8988T (cell line): ENCODE data around the gene KY.
A peak's percentile ranks its signal among the peaks of the same experiment; 100 is the strongest.

Experiments used
- DNase-seq: peaks from one replicate; pipeline ENCODE4 v3.0.0; 2011

Gene KY, protein sequence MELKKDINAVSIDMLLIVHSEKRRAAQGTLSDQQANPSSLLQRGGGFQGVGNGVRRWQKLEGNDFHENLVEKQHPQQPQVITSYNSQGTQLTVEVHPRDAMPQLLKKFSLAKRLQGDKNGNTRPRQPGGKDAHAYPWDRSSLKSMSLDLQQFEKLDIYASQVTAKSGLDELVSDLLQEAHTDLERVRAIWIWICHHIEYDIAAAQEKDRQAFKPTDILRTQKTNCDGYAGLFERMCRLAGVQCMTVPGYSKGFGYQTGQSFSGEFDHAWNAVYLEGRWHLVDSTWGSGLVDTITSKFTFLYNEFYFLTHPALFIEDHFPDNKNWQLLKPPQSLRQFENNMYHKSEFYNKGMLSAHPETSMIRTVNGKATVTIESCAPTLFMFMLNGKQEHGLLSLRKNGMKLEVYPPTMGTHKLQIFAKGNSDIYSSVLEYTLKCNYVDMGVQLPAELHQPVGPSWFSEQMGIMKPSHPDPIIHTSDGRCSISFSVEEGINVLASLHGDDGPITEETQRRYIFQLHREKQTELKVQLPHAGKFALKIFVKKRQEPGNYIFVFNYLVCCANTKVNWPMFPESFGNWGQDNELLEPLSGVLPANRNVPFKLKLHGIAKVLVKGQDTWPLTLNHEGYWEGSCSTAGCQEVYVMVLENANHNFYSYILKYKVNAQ

GRCh38 chr3:134650431-134651346 lies at the start of gene KY:
Gene KY, minus strand, starts transcription at chr3:134651022. Its CDS starts 62 bp downstream, at chr3:134650960.
- no peak for DNase-seq

DNA sequence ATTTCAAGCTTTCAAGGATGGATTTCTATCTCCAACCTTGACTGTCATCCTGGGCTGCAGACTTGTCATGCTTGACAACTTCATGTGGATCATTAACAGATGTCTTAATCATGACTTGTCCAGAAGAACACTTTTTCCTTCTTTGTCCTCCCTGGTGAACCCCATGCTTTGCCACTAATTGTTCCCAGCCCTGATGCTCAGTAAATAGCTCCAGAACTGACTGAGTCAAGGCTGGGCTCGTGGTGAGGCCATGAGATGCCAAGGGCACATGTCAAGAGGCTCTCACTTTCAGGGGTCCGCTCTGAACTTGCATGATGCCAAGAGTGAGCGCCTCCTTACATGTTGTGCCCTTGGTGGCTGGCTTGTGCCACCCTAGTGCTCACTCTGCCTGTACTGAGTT lies 48.9 kb upstream of the KY start:
- DNase-seq, result no peak

GRCh38 chr3:134699141-134699711 lies 48.4 kb upstream of the KY start:
- DNase-seq, result no peak

GRCh38 chr3:134697830-134698689 lies 47.2 kb upstream of the KY start:
- no peak for DNase-seq

- no peak for DNase-seq
Observed at GRCh38 chr3:134696155-134696554, 45.3 kb upstream of the KY start.

DNA sequence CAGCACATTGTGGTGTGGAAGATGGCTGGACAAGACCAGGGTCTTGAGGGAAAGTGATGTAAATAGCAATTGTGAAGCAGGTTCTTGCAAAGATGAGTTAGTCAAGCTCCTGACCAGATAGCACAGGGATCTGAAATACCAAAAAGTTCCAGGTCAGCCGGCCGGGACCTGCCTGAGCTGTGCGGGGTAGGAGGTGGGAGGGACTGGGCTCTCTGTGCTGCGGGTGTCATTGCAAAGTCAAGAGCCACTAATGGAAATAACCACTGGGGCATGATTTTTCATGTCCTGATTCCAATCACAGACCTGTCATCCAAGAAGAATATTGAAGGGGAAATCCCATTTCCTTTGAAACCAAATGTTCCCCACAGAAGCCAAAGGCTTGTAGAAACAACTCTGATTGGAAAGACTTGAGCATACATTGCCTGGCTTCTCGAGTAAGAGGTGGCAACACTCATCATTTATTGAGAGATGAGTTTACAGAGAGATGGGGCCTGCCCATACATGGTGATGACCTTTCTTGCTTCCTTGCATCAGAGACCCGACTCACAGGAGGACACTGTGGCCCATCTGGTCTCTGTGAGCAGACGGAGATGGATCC lies 44.2 kb upstream of the KY start:
- DNase-seq, result no peak

- no peak for DNase-seq
Observed at GRCh38 chr3:134694466-134694865, 43.6 kb upstream of the KY start.

DNA sequence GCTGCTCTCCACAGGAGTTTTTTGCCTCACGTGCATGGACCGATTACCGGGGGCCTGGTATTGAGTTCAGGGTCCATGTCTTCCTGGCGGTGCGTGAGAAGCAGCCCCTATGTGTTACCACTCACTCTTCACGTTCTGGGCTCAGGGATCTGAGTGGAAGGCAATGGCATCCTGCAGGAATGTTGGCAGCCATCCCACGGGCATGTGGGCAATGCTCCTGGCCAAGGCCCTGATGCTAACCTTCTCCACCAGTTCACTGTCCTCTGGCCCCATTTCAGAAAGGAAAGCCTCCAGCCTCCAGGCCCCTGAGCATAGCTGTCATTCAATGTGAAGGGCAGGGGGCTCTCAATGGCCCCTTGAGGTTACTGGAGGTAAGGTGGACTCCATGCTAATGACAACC lies 43.0 kb upstream of the KY start:
- no peak for DNase-seq

- no peak for DNase-seq
Observed at GRCh38 chr3:134693226-134693625, 42.4 kb upstream of the KY start.

DNA sequence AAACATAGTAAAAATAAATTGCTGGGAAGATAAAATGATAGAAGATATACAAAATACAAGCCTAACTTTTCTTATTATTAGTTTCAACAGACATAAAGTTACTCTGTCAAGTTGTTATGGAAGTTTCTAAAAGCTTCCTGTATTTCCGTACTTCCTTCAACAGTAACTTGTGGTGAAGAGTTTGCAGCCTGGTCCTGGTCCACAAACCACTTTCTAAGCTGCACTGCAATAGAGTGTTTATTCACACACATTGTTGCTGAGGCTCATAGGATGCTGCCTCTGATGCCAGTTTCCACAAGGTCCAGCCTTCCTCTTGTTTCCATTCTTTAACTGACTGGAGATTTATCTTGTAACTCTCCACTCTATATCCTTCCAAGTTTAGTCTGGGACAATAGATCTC lies 39.4 kb upstream of the KY start:
- no peak for DNase-seq

- DNase-seq, result no peak
Observed at GRCh38 chr3:134687642-134688041, 36.8 kb upstream of the KY start.

DNA sequence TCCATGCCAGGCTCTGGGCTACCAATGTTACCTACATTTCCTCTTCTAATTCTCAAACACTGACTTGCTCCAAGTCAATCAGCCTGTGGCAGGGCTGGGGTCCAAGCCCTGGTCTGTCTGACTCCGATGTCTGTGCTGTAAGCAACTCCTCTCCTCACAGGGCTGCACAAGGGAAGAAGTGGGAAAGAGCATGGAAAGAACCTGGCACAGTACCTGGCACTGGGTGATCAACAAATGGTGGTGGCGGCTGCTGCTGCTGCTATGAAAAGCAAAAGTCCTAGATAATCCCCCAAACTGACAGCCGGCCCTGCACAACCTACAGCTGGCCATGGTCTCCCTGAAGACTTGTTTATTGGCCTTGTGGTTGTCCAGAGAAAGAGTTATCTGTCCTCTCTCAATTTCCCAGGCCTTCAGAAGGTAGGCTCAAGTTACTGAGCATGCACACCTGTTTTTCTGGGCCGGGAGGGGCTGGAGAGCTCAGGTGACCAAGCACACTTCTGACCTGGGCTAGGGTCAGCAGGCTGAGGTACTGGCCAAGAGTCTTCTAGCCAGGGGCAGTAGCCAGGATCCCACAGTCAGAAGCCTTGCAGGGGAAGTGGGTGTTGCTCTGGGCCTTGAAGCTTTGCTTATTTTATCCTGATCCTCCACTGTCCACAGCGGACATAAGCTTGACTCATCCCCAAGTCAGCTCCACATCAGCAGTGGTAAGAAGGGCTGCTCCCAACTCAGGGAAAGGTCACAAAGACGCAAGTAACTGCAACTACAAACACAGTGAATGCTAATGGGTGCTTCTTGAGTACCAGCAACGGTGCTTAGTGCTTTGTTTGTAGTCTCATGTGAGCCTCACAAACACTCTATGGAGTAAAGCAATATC lies 35.3 kb upstream of the KY start:
- no peak for DNase-seq

DNA sequence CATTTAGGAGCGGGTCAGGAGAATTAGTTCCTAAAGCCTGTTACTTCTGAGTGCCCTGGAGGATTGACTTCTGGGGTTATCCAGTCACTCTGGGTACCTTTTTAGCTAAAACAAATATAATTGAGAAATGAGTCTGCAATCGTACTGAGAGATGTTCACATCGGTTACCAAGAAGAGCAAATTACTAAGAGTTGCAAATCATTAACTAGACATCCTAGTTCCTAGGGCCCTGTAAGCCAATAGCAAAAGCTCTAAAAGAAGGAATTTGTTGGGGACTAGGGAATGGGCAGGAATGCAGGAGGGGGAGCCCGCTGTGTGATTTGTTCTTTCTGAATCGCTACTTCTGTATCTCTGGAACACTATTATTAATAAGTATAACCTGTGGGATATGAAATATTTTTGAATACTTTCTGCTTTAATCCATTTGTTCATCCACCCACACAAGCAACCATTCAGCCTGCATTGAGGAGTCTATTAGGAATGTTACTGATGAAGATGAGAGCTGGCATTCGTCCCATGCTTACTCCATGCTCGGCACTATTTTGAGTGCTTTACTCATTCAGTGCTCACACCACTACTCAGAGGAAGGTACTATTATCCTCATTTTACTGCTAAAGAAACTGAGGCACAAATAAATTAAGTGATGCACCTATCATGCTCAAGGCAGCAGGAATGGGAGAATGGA lies 31.5 kb upstream of the KY start:
- no peak for DNase-seq

DNA sequence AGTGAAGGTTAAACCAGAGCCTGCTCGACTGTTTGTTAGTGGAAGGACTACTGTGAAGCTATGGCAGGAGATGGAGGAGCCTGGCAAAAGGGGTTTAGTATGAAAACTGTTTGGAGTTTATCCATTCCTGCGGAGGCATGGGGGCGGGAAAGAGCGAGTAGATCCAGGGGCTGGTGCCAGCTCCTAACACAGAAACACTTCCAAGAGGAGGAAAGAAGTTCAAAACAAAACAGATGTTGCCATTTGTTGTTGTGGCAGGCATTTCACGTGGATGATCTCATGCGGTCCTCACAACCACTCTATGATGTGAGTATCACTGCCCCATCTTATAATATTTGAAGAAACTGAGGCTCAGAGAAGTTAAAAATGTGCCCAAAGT lies 30.7 kb upstream of the KY start:
- no peak for DNase-seq

DNA sequence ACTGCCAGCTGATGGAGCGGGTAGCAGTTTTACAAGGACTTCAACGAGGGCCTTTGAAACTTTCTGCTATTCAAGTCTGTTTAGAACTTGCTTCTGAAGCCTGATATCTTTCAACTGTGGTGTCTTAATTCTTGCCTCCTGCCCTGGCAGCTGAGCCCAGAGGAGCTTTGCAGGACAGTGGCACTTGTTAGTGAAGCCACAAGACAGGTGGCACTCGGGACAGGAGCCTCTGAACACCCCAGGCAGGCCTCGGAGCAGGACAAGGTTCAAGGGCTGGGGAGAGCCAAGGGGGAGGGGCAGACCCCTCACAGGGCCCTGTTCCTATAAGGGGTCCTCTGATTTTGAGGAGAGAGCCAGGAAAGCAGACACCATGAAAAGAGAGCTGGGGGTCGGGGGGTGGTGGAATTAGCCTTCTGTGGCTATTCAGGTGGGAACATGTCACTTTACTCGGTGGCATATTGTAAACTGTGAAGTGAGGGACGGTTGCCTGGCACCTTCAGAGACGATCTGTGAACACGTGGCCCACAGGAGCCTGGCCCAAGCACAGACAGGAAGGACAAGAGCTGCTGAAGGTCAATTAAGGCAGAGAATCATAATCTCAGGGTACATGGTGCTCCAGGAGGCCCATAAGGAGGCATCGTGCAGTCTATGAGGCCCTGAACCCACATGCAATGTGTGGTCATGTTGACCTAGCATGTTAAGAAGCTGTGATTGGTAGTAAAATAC lies 30.1 kb upstream of the KY start:
- DNase-seq, result no peak

DNA sequence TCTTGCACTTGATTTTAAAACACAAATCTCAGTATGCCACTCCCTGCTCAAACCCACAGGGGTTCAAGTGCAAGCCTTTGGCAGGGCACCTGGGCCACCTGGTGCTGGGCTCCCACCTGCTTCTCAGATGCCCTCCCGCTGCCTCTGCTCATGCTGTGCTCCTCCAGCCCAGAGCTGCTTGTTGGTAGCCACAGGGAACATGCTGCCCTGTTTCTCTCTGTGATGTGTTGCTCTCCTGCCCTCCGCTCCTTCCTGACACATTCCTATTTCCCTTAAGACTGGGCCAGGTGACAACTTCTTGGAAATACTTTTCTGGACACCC lies 27.1 kb upstream of the KY start:
- DNase-seq, result no peak

GRCh38 chr3:134677196-134677986 lies 26.6 kb upstream of the KY start:
- peak; percentile 52 for DNase-seq

DNA sequence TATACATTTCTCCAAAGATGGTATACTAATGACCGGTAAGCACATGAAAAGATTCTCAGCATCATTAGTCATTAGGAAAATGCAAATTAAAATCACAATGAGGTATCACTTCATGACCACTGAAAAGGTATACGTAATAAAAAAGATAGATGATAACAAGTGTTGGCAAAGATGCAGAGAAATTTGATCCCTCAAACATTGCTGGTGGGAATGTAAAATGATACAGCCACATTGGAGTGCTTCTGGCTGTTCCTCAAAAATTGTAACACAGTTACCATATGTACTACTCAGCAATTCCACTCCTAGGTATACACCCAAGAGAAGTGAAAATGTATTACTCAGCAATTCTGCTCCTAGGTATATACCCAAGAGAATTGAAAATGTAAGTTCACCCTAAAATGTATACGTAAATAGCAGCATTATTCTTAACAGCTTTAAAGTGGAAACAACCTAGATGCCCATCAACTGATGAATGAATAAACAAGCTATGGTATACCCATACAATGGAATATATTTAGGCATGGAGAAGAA lies 25.0 kb upstream of the KY start:
- DNase-seq, result no peak
